Measurements from ENCODE around the gene MOB3A. TPM values are rescaled to one million over a fixed set of nuclear protein-coding genes. Genes with fewer than 3 reads are reported as not detected.
A peak's percentile ranks its signal among the peaks of the same experiment; 100 is the strongest.

The MOB3A gene
- total and polyA plus RNA-seq, 9 of the 15 experiments (the other 6 are each of a cell fraction or from before 2014, with no cell fraction given) = 1.1 to 24.1 (median 6.0) TPM

DNA sequence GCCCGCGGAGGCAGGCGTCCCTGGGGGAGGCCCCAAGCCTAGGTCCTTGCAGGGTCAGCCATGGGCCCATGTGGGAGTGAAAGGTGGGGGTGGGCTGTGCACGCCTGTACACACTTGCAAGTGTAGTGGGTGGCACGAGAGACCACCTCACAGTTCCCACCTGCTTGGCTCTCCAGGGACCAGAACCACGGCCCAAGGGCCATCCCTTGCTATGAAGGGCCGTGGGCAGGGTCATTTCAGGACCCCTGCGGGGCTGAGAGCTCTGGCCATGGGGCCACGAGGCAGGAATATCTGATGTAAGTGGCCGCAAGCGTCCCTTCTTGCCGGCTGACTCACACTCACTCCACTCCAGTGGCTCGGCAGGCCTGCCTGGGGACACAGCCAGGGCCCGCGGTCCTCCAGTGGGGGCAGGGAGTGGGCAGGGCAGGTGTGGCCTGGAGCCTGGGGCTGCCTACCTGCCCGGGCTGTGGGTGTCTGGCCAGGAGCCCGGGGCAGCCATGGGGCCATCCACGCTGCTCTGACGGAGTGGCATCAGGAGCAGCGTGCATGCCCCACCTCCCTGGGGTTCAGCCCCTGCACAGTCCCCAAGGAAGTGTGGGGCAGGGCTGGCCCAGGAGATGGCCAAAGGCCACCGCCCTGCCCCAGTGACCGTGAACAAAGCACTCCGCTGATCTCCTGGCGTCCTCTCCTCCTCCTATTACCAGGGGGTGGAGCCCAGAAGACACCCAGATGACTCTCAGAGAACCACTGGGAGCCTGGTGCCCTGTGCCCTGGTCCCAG, 36.5 kb downstream of the MOB3A start (continued):
- TF ChIP-seq, protein P1, sequence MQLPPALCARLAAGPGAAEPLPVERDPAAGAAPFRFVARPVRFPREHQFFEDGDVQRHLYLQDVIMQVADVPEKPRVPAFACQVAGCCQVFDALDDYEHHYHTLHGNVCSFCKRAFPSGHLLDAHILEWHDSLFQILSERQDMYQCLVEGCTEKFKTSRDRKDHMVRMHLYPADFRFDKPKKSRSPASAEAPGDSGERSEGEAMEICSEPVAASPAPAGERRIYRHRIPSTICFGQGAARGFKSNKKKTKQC (CRISPR knock-in tag; IDR thresholded peaks at IDR 0.05) = 0 out of 2 replicates have a peak, but pooled peaks have one; percentile 54
- TF ChIP-seq NFIX (CRISPR knock-in tag; IDR thresholded peaks at IDR 0.05; ENCODE audit: low read depth) (no peak), PRPF4 (IDR thresholded peaks at IDR 0.05; ENCODE audit: insufficient read depth, low read depth, low read length, poor library complexity, severe bottlenecking) (peak; percentile 89), TCF7L2 (IDR thresholded peaks at IDR 0.05; ENCODE audit: low read depth, low read length) (no peak), HDAC3 (IDR thresholded peaks at IDR 0.05; ENCODE audit: borderline replicate concordance, partially characterized antibody) (no peak), CSDE1 (IDR thresholded peaks at IDR 0.05) (no peak), WHSC1 (IDR thresholded peaks at IDR 0.05; ENCODE audit: low read length) (no peak), ZFPM2 (CRISPR knock-in tag; IDR thresholded peaks at IDR 0.05) (peak; percentile 50; the same call in 1 of the 2 replicates), NFIC (IDR thresholded peaks at IDR 0.05) (peak; percentile 67), ZNF282 (CRISPR knock-in tag; IDR thresholded peaks at IDR 0.05) (peak; percentile 76; the same call in 1 of the 2 replicates), C11orf30 (IDR thresholded peaks at IDR 0.05; ENCODE audit: low read depth) (no peak), MCM3 (IDR thresholded peaks at IDR 0.05) (no peak), POLR3A (IDR thresholded peaks at IDR 0.05; ENCODE audit: borderline replicate concordance, extremely low read depth, insufficient read depth, insufficient read length) (no peak), RFX1 (IDR thresholded peaks at IDR 0.05) (no peak)
- TF ChIP-seq, protein P2, sequence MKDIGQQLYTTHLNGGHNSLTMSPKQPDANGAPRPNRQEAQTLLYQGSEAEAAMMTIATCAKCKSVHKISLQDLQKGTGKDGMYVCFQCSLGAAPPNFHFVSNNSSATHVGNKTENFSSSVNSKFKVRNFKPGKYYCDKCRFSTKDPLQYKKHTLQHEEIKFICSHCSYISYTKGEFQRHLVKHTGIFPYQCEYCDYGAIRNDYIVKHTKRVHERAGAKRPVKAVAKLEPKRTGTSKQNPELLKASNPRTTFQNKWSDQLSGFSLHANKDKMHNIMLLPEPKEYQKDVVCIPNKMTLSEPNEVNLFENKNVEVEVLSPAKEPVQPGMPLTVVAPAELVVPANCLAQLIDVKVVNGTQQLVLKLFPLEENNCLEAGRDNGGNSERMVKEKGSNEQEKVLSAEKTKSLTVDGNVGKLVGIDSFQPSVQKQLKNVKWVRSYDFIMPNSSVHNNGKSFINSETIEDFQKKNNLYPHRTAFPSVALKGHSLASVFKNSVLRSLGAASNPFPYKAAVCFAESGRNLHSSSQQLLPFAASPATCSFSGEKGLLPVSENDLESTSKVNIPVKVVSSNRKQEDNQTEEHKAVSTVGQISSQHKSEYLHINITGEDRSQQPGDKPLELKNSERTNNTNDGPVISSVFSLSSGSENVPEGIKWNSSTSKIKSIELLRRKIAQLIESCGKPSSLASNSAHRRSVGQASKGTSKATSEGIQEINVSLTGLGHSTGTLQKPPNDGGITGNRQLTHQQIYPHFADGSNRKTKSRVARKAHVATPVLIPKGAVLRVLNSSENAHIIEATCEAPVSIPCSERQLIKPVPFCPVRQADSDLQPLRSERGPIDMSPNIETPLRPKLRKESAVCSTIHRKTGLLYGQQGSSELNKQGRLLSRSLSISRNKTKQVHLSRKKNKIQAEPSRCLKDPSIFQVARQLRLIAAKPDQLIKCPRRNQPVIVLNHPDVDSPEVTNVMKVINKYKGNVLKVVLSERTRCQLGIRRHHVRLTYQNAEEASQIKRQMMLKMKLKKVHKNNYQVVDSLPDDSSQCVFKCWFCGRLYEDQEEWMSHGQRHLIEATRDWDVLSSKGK (CRISPR knock-in tag; IDR thresholded peaks at IDR 0.05) = no peak
- TF ChIP-seq, protein P3, sequence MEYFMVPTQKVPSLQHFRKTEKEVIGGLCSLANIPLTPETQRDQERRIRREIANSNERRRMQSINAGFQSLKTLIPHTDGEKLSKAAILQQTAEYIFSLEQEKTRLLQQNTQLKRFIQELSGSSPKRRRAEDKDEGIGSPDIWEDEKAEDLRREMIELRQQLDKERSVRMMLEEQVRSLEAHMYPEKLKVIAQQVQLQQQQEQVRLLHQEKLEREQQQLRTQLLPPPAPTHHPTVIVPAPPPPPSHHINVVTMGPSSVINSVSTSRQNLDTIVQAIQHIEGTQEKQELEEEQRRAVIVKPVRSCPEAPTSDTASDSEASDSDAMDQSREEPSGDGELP (CRISPR knock-in tag; IDR thresholded peaks at IDR 0.05; ENCODE audit: borderline replicate concordance) = peak; percentile 93
- TF ChIP-seq, protein P4, sequence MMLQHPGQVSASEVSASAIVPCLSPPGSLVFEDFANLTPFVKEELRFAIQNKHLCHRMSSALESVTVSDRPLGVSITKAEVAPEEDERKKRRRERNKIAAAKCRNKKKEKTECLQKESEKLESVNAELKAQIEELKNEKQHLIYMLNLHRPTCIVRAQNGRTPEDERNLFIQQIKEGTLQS (IDR thresholded peaks at IDR 0.05) = peak; percentile 98
- TF ChIP-seq, protein P4 (CRISPR knock-in tag; conservative IDR thresholded peaks at IDR 0.05) = peak; percentile 55
- TF ChIP-seq, protein P5, sequence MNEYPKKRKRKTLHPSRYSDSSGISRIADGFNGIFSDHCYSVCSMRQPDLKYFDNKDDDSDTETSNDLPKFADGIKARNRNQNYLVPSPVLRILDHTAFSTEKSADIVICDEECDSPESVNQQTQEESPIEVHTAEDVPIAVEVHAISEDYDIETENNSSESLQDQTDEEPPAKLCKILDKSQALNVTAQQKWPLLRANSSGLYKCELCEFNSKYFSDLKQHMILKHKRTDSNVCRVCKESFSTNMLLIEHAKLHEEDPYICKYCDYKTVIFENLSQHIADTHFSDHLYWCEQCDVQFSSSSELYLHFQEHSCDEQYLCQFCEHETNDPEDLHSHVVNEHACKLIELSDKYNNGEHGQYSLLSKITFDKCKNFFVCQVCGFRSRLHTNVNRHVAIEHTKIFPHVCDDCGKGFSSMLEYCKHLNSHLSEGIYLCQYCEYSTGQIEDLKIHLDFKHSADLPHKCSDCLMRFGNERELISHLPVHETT (CRISPR knock-in tag; conservative IDR thresholded peaks at IDR 0.05 in 1 of 2, IDR thresholded peaks at IDR 0.05 in 1 of 2) = peak in 1 of 2 experiments; percentile 92; a peak in 2 of 4 replicates

All from K562 (cell line).